Measurements from ENCODE around the gene CLSTN3. TPM values are rescaled to one million over a fixed set of nuclear protein-coding genes. Genes with fewer than 3 reads are reported as not detected.

The CLSTN3 gene
- total and polyA plus RNA-seq, 2 experiments from 2014 or later, result 5.0 to 46.9 TPM

GRCh38 chr12:7114851-7115250 lies 15.3 kb upstream of the CLSTN3 start:
- Mint-ChIP-seq H3K9me3 (no peaks in the 10 kb centered on the region), H3K36me3 (ENCODE audit: low read depth) (no peaks in the 10 kb centered on the region), H3K4me1 (peaks cover 4% of the 10 kb centered on the region; the same call in 1 of the 3 replicates), H3K27me3 (ENCODE audit: insufficient read depth, low read depth, poor library complexity) (peaks cover 6% of the 10 kb centered on the region), H3K4me3 (no peak overlapping the region), H3K27ac (no peak overlapping the region)
- no peak overlapping the region for H3K4me2 ChIP-seq
- H3K27me3 ChIP-seq (ENCODE audit: insufficient read depth), result no peaks in the 10 kb centered on the region
- no peaks in the 10 kb centered on the region for H3K36me3 ChIP-seq (ENCODE audit: insufficient read depth)
- ATAC-seq (no peak), DNase-seq (ENCODE audit: low spot score) (no peak)
- no peak for TF ChIP-seq EZH2phosphoT487 (IDR thresholded peaks at IDR 0.05; ENCODE audit: unreplicated experiment)
- TF ChIP-seq ZNF331 (CRISPR knock-in tag; IDR thresholded peaks at IDR 0.05; ENCODE audit: low read depth), result no peak
- TF ChIP-seq POLR2AphosphoS5 (IDR thresholded peaks at IDR 0.05; ENCODE audit: low read depth), result no peak
- TF ChIP-seq, protein P1, sequence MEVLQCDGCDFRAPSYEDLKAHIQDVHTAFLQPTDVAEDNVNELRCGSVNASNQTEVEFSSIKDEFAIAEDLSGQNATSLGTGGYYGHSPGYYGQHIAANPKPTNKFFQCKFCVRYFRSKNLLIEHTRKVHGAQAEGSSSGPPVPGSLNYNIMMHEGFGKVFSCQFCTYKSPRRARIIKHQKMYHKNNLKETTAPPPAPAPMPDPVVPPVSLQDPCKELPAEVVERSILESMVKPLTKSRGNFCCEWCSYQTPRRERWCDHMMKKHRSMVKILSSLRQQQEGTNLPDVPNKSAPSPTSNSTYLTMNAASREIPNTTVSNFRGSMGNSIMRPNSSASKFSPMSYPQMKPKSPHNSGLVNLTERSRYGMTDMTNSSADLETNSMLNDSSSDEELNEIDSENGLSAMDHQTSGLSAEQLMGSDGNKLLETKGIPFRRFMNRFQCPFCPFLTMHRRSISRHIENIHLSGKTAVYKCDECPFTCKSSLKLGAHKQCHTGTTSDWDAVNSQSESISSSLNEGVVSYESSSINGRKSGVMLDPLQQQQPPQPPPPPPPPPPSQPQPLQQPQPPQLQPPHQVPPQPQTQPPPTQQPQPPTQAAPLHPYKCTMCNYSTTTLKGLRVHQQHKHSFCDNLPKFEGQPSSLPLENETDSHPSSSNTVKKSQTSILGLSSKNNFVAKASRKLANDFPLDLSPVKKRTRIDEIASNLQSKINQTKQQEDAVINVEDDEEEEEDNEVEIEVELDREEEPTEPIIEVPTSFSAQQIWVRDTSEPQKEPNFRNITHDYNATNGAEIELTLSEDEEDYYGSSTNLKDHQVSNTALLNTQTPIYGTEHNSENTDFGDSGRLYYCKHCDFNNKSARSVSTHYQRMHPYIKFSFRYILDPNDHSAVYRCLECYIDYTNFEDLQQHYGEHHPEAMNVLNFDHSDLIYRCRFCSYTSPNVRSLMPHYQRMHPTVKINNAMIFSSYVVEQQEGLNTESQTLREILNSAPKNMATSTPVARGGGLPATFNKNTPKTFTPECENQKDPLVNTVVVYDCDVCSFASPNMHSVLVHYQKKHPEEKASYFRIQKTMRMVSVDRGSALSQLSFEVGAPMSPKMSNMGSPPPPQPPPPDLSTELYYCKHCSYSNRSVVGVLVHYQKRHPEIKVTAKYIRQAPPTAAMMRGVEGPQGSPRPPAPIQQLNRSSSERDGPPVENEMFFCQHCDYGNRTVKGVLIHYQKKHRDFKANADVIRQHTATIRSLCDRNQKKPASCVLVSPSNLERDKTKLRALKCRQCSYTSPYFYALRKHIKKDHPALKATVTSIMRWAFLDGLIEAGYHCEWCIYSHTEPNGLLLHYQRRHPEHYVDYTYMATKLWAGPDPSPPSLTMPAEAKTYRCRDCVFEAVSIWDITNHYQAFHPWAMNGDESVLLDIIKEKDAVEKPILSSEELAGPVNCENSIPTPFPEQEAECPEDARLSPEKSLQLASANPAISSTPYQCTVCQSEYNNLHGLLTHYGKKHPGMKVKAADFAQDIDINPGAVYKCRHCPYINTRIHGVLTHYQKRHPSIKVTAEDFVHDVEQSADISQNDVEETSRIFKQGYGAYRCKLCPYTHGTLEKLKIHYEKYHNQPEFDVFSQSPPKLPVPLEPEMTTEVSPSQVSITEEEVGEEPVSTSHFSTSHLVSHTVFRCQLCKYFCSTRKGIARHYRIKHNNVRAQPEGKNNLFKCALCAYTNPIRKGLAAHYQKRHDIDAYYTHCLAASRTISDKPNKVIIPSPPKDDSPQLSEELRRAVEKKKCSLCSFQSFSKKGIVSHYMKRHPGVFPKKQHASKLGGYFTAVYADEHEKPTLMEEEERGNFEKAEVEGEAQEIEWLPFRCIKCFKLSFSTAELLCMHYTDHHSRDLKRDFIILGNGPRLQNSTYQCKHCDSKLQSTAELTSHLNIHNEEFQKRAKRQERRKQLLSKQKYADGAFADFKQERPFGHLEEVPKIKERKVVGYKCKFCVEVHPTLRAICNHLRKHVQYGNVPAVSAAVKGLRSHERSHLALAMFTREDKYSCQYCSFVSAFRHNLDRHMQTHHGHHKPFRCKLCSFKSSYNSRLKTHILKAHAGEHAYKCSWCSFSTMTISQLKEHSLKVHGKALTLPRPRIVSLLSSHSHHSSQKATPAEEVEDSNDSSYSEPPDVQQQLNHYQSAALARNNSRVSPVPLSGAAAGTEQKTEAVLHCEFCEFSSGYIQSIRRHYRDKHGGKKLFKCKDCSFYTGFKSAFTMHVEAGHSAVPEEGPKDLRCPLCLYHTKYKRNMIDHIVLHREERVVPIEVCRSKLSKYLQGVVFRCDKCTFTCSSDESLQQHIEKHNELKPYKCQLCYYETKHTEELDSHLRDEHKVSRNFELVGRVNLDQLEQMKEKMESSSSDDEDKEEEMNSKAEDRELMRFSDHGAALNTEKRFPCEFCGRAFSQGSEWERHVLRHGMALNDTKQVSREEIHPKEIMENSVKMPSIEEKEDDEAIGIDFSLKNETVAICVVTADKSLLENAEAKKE (CRISPR knock-in tag; IDR thresholded peaks at IDR 0.05), result no peak
- TF ChIP-seq, protein P2, sequence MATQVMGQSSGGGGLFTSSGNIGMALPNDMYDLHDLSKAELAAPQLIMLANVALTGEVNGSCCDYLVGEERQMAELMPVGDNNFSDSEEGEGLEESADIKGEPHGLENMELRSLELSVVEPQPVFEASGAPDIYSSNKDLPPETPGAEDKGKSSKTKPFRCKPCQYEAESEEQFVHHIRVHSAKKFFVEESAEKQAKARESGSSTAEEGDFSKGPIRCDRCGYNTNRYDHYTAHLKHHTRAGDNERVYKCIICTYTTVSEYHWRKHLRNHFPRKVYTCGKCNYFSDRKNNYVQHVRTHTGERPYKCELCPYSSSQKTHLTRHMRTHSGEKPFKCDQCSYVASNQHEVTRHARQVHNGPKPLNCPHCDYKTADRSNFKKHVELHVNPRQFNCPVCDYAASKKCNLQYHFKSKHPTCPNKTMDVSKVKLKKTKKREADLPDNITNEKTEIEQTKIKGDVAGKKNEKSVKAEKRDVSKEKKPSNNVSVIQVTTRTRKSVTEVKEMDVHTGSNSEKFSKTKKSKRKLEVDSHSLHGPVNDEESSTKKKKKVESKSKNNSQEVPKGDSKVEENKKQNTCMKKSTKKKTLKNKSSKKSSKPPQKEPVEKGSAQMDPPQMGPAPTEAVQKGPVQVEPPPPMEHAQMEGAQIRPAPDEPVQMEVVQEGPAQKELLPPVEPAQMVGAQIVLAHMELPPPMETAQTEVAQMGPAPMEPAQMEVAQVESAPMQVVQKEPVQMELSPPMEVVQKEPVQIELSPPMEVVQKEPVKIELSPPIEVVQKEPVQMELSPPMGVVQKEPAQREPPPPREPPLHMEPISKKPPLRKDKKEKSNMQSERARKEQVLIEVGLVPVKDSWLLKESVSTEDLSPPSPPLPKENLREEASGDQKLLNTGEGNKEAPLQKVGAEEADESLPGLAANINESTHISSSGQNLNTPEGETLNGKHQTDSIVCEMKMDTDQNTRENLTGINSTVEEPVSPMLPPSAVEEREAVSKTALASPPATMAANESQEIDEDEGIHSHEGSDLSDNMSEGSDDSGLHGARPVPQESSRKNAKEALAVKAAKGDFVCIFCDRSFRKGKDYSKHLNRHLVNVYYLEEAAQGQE (IDR thresholded peaks at IDR 0.05; ENCODE audit: unreplicated experiment), result no peak
- TF ChIP-seq NANOG (IDR thresholded peaks at IDR 0.05; ENCODE audit: borderline replicate concordance), result no peak
- TF ChIP-seq EZH2 (IDR thresholded peaks at IDR 0.05; ENCODE audit: low read depth, unreplicated experiment), result no peak
- TF ChIP-seq, protein P3, sequence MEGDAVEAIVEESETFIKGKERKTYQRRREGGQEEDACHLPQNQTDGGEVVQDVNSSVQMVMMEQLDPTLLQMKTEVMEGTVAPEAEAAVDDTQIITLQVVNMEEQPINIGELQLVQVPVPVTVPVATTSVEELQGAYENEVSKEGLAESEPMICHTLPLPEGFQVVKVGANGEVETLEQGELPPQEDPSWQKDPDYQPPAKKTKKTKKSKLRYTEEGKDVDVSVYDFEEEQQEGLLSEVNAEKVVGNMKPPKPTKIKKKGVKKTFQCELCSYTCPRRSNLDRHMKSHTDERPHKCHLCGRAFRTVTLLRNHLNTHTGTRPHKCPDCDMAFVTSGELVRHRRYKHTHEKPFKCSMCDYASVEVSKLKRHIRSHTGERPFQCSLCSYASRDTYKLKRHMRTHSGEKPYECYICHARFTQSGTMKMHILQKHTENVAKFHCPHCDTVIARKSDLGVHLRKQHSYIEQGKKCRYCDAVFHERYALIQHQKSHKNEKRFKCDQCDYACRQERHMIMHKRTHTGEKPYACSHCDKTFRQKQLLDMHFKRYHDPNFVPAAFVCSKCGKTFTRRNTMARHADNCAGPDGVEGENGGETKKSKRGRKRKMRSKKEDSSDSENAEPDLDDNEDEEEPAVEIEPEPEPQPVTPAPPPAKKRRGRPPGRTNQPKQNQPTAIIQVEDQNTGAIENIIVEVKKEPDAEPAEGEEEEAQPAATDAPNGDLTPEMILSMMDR (conservative IDR thresholded peaks at IDR 0.05; ENCODE audit: low read depth in 2 of 2), result no peak
- TF ChIP-seq ZNF114 (CRISPR knock-in tag; IDR thresholded peaks at IDR 0.05), result no peak
- TF ChIP-seq JUNB (IDR thresholded peaks at IDR 0.05; ENCODE audit: unreplicated experiment), result no peak
- no peak for TF ChIP-seq CREB1 (CRISPR knock-in tag; IDR thresholded peaks at IDR 0.05; ENCODE audit: low read depth)
- TF ChIP-seq ETS1 (IDR thresholded peaks at IDR 0.05), result no peak
- no peak for TF ChIP-seq STAT1 (IDR thresholded peaks at IDR 0.05; ENCODE audit: unreplicated experiment)
- no peak overlapping the region for H3K27ac ChIP-seq (ENCODE audit: low read depth)
- H3F3A ChIP-seq (replicated peaks; ENCODE audit: low read depth), result no peaks in the 10 kb centered on the region
- no peak overlapping the region for H3K4me3 ChIP-seq
- H2AFZ ChIP-seq, result no peak overlapping the region
- H3K79me2 ChIP-seq (replicated peaks; ENCODE audit: insufficient read depth), result no peaks in the 10 kb centered on the region
- H4K20me1 ChIP-seq (replicated peaks; ENCODE audit: insufficient read depth), result no peaks in the 10 kb centered on the region
- H3K4me1 ChIP-seq (ENCODE audit: insufficient read depth), result no peaks in the 10 kb centered on the region; the same call in 1 of the 2 replicates
- no peaks in the 10 kb centered on the region for H3K9me2 ChIP-seq (ENCODE audit: insufficient read depth)
